ENCODE data around the gene SMYD4. TPM values are rescaled to one million over a fixed set of nuclear protein-coding genes. Genes with fewer than 3 reads are reported as not detected.
A peak's percentile ranks its signal among the peaks of the same experiment; 100 is the strongest.

The SMYD4 gene
- total and polyA plus RNA-seq, 9 of the 15 experiments (the other 6 are each of a cell fraction or from before 2014, with no cell fraction given) = 1.3 to 10.2 (median 6.7) TPM

GRCh38 chr17:1829216-1829591, 498 bp downstream of the SMYD4 start (continued):
- TF ChIP-seq PCBP2 (IDR thresholded peaks at IDR 0.05; ENCODE audit: low read depth, low read length, poor library complexity, severe bottlenecking) (no peak), ILF3 (IDR thresholded peaks at IDR 0.05; ENCODE audit: borderline replicate concordance) (no peak), ZNF232 (CRISPR knock-in tag; IDR thresholded peaks at IDR 0.05) (no peak), SPI1 (IDR thresholded peaks at IDR 0.05; ENCODE audit: borderline replicate concordance, low read depth, low read length) (no peak), KDM2B (CRISPR knock-in tag; IDR thresholded peaks at IDR 0.05) (no peak), HDAC2 (IDR thresholded peaks at IDR 0.05) (peak; percentile 69; the same call in 1 of the 2 replicates), POLR2A (conservative IDR thresholded peaks at IDR 0.05) (no peak), BMI1 (IDR thresholded peaks at IDR 0.05; ENCODE audit: low read length) (no peak), SIN3A (IDR thresholded peaks at IDR 0.05; ENCODE audit: borderline replicate concordance in 2 of 2, control insufficient read depth in 1 of 2, low read depth in 2 of 2, low read length in 2 of 2) (no peak), PRMT5 (CRISPR knock-in tag; IDR thresholded peaks at IDR 0.05) (no peak), CEBPG (CRISPR knock-in tag; IDR thresholded peaks at IDR 0.05) (no peak), CEBPG (tag; conservative IDR thresholded peaks at IDR 0.05 in 1 of 2, IDR thresholded peaks at IDR 0.05 in 1 of 2) (no peak), GTF2A2 (tag; IDR thresholded peaks at IDR 0.05) (no peak), NELFE (IDR thresholded peaks at IDR 0.05; ENCODE audit: insufficient read depth, insufficient read length) (no peak), SRF (CRISPR knock-in tag; IDR thresholded peaks at IDR 0.05) (no peak), PREB (CRISPR knock-in tag; IDR thresholded peaks at IDR 0.05) (no peak), RCOR1 (IDR thresholded peaks at IDR 0.05; ENCODE audit: borderline replicate concordance in 1 of 2, low read depth in 2 of 2, low read length in 2 of 2) (peak in 1 of 2 experiments; percentile 76; a peak in 2 of 4 replicates), RBM17 (IDR thresholded peaks at IDR 0.05; ENCODE audit: borderline replicate concordance, low read depth, low read length) (no peak), XRCC5 (IDR thresholded peaks at IDR 0.05; ENCODE audit: low read depth, low read length) (no peak), CAMTA2 (CRISPR knock-in tag; conservative IDR thresholded peaks at IDR 0.05) (no peak), MNT (conservative IDR thresholded peaks at IDR 0.05) (no peak), ZKSCAN8 (CRISPR knock-in tag; IDR thresholded peaks at IDR 0.05) (no peak), NFXL1 (CRISPR knock-in tag; IDR thresholded peaks at IDR 0.05) (no peak), IFI16 (CRISPR knock-in tag; IDR thresholded peaks at IDR 0.05) (no peak), FOXK1 (CRISPR knock-in tag; IDR thresholded peaks at IDR 0.05; ENCODE audit: borderline replicate concordance) (no peak), TRIM25 (IDR thresholded peaks at IDR 0.05; ENCODE audit: borderline replicate concordance) (no peak), ZNF316 (IDR thresholded peaks at IDR 0.05) (no peak), ELF1 (tag; IDR thresholded peaks at IDR 0.05) (no peak)

Data from K562 (cell line).